Measurements from ENCODE around the gene ARHGAP45. TPM values are rescaled to one million over a fixed set of nuclear protein-coding genes. Genes with fewer than 3 reads are reported as not detected.

ARHGAP45 gene, protein sequence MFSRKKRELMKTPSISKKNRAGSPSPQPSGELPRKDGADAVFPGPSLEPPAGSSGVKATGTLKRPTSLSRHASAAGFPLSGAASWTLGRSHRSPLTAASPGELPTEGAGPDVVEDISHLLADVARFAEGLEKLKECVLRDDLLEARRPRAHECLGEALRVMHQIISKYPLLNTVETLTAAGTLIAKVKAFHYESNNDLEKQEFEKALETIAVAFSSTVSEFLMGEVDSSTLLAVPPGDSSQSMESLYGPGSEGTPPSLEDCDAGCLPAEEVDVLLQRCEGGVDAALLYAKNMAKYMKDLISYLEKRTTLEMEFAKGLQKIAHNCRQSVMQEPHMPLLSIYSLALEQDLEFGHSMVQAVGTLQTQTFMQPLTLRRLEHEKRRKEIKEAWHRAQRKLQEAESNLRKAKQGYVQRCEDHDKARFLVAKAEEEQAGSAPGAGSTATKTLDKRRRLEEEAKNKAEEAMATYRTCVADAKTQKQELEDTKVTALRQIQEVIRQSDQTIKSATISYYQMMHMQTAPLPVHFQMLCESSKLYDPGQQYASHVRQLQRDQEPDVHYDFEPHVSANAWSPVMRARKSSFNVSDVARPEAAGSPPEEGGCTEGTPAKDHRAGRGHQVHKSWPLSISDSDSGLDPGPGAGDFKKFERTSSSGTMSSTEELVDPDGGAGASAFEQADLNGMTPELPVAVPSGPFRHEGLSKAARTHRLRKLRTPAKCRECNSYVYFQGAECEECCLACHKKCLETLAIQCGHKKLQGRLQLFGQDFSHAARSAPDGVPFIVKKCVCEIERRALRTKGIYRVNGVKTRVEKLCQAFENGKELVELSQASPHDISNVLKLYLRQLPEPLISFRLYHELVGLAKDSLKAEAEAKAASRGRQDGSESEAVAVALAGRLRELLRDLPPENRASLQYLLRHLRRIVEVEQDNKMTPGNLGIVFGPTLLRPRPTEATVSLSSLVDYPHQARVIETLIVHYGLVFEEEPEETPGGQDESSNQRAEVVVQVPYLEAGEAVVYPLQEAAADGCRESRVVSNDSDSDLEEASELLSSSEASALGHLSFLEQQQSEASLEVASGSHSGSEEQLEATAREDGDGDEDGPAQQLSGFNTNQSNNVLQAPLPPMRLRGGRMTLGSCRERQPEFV
- total RNA-seq (2014; rRNA removed) (45.3 and 68.4 TPM in 2 replicates), Bru-seq, nascent RNA (percentile 46 among the genes with signal in this experiment), BruChase-seq, experiment 1, labeled RNA remaining after a 6-hour chase (percentile 60 among the genes with signal in this experiment), BruChase-seq, experiment 2, labeled RNA remaining after a 2-hour chase (percentile 54 among the genes with signal in this experiment)
- long read RNA-seq, full-length matches to known transcripts, result 20 of 59 reads
- long read RNA-seq, partial matches to known transcripts, result 32 of 59 reads
- long read RNA-seq, other reads (novel, unspliced or antisense), result 7 of 59 reads

DNA sequence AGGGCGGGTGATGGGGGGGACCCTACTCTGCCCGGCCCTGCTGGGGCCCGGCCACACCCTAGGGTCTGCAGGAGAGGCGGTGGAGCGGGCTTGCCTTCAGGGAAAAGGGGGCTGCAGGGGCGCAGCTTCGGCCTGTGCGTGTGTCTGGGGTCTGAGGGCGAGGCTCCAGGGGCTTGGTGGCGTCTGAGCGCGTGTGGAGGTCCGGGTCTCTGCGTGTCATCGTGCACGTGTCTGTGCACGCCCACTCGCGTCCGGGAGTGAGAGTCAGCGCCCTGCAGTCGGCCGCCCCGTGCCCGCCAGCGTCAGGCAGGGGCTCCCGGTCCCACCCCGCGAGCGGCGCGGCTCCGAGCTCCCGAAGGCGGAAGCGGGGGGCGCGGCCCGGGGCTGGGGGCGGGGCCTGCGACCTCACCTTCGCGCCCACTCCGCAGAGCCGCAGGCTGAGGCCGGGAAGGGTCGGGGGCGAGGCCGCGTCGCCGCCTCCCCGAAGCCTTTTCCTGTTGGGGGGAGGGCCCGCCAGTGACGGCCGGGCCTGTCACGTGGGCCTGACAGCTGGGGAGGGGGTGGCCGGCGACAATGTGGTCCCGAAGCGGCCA lies at the start of gene ARHGAP45:
ARHGAP45 (plus strand) TSS at position 420 of the 593 bp plus-strand sequence. CDS start 239 bp downstream, outside the sequence.
- Histone ChIP-seq H3F3A (ENCODE audit: low read length, unreplicated experiment) (no peaks in the 10 kb centered on the region), H3K36me3 (ENCODE audit: low read depth, low read length) (no peaks in the 10 kb centered on the region), H3K9ac (ENCODE audit: low read length) (peak within 1 kb of the TSS; percentile 49), H3K4me3 (ENCODE audit: low read length) (peak within 1 kb of the TSS; percentile 73), H2AFZ (ENCODE audit: low read length) (peak within 1 kb of the TSS; percentile 68), H3K9me2 (replicated peaks; ENCODE audit: low read length) (no peaks in the 10 kb centered on the region), H3K27me3 (ENCODE audit: low read length) (no peaks in the 10 kb centered on the region), H3K4me2 (ENCODE audit: low read length) (peak within 1 kb of the TSS; percentile 87), H3K79me2 (ENCODE audit: low read length) (0 out of 2 replicates have a peak, but pooled peaks cover 4% of the 10 kb centered on the region), H4K20me1 (ENCODE audit: low read length) (no peaks in the 10 kb centered on the region), H3K9me3 (ENCODE audit: low read length) (no peaks in the 10 kb centered on the region), H3K27ac (ENCODE audit: low read length) (peak within 1 kb of the TSS; percentile 53; the same call in 1 of the 2 replicates), H3K4me1 (ENCODE audit: insufficient read depth, low read length) (peaks cover 18% of the 10 kb centered on the region)
- ATAC-seq (peak; percentile 6), DNase-seq (peak; percentile 48)
- CTCF ChIA-PET, result no interaction called here
- intact Hi-C loops (cut with micrococcal nuclease), result loop anchor here (5.0 kb wide), 1 partner anchor 35 kb away; the partner anchor contains the start of gene GPX4
- TF ChIP-seq EZH2phosphoT487 (IDR thresholded peaks at IDR 0.05; ENCODE audit: borderline replicate concordance, low read length) (no peak), EZH2 (IDR thresholded peaks at IDR 0.05; ENCODE audit: low read length, unreplicated experiment) (no peak)
- TF ChIP-seq, protein P1, sequence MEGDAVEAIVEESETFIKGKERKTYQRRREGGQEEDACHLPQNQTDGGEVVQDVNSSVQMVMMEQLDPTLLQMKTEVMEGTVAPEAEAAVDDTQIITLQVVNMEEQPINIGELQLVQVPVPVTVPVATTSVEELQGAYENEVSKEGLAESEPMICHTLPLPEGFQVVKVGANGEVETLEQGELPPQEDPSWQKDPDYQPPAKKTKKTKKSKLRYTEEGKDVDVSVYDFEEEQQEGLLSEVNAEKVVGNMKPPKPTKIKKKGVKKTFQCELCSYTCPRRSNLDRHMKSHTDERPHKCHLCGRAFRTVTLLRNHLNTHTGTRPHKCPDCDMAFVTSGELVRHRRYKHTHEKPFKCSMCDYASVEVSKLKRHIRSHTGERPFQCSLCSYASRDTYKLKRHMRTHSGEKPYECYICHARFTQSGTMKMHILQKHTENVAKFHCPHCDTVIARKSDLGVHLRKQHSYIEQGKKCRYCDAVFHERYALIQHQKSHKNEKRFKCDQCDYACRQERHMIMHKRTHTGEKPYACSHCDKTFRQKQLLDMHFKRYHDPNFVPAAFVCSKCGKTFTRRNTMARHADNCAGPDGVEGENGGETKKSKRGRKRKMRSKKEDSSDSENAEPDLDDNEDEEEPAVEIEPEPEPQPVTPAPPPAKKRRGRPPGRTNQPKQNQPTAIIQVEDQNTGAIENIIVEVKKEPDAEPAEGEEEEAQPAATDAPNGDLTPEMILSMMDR (conservative IDR thresholded peaks at IDR 0.05; ENCODE audit: low read depth, low read length), result no peak
- no TSS peak for BruUV-seq (replicated peaks)
- POLR2A ChIA-PET (ENCODE audit: unreplicated experiment), result no interaction called here

DNA sequence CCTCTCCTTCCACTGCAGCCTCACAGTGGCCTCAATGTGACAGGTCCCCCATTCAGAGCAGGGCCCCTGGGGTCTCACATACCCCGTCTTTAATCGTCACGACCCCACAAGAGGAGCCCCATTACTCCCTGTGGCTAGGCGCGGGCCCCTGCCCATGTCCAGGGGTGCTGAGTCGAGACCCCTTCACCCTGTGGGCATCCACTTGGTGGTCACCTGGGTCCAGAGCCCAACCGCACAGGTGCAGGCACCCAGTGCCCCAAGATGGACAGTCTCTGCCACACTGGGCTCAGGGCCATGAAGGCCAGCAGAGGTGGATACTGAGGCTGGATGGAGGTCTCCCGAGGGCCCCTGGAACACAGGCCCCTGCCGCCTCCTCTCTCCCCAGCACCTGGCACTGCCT lies 49.1 kb upstream of the ARHGAP45 start:
- Histone ChIP-seq H3K36me3 (ENCODE audit: low read depth, low read length) (no peaks in the 10 kb centered on the region), H3K9ac (ENCODE audit: low read length) (no peak overlapping the region), H3K4me2 (ENCODE audit: low read length) (peak overlapping the region; percentile 97), H2AFZ (ENCODE audit: low read length) (no peak overlapping the region), H3K4me3 (ENCODE audit: low read length) (peak overlapping the region; percentile 47; the same call in 1 of the 2 replicates), H3K27ac (ENCODE audit: low read length) (no peak overlapping the region), H3F3A (ENCODE audit: low read length, unreplicated experiment) (no peaks in the 10 kb centered on the region), H3K9me2 (replicated peaks; ENCODE audit: low read length) (no peaks in the 10 kb centered on the region), H3K4me1 (ENCODE audit: insufficient read depth, low read length) (peaks cover 22% of the 10 kb centered on the region), H4K20me1 (ENCODE audit: low read length) (peaks cover 50% of the 10 kb centered on the region), H3K79me2 (ENCODE audit: low read length) (peaks cover 69% of the 10 kb centered on the region), H3K9me3 (ENCODE audit: low read length) (no peaks in the 10 kb centered on the region), H3K27me3 (ENCODE audit: low read length) (no peaks in the 10 kb centered on the region)
- ChIA-PET CTCF (interaction anchor here (1.0 kb wide), 1 partner anchor 17 kb away, joined by 4 read pairs; no protein-coding TSS in a partner anchor), POLR2A (ENCODE audit: unreplicated experiment) (no interaction called here)
- ATAC-seq (no peak), DNase-seq (no peak)
- intact Hi-C loops (cut with micrococcal nuclease), result no loop called here
- TF ChIP-seq, protein P1 (conservative IDR thresholded peaks at IDR 0.05; ENCODE audit: low read depth, low read length), result no peak
- no peak for TF ChIP-seq EZH2phosphoT487 (IDR thresholded peaks at IDR 0.05; ENCODE audit: borderline replicate concordance, low read length)
- TF ChIP-seq EZH2 (IDR thresholded peaks at IDR 0.05; ENCODE audit: low read length, unreplicated experiment), result no peak
- BruUV-seq (replicated peaks), result no TSS peak
